NCI-H82 (cell line): ENCODE measurements around the gene RAMP3.
"Not testable (repeated sequence)": the region's sequence is repeated elsewhere in the genome, so short reads cannot be mapped to it uniquely, and the experiment has no call there.

Source experiments
- DNase-seq: peaks from one replicate; lab custom pipeline; 2025; lab: John Stamatoyannopoulos, UW

RAMP3 gene, protein sequence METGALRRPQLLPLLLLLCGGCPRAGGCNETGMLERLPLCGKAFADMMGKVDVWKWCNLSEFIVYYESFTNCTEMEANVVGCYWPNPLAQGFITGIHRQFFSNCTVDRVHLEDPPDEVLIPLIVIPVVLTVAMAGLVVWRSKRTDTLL

DNA sequence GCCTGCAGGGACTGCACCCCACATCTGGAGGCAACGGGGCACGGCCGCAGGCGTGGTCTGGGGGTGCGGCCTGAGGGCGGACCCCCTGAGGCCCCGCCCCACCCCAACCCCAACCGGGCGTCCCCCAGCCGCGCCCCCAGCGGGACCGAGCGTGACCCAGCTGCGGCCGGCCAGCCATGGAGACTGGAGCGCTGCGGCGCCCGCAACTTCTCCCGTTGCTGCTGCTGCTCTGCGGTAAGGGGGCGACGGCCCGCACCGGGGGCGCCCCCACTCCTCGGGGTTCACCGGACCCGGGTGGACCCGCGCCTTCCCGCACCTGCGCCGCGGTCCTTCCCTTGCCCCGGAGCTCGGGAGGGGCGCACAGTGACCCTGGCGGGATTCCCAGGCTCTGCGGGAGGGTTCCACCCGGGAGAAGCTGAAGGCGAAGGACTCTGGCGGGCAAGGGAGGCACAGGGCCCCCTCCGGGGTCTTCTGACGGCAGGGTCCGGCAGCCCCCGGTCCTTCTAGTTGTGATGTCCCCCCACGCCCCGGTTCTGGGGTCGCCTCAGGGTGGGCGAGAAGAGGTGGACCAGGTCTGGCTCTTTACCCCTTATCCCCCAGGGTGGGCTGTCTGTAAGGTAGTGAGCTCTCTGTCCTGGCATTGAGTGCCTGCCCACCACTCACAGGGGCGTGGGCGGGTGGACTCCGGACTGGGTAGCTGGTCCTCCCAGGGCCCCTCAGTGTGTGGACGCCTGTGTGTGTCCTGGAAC is at the start of gene RAMP3:
Gene RAMP3, plus strand, starts transcription at position 139 of the 749 bp plus-strand sequence. Its CDS starts 38 bp downstream, at position 177.
- DNase-seq: no peak

DNA sequence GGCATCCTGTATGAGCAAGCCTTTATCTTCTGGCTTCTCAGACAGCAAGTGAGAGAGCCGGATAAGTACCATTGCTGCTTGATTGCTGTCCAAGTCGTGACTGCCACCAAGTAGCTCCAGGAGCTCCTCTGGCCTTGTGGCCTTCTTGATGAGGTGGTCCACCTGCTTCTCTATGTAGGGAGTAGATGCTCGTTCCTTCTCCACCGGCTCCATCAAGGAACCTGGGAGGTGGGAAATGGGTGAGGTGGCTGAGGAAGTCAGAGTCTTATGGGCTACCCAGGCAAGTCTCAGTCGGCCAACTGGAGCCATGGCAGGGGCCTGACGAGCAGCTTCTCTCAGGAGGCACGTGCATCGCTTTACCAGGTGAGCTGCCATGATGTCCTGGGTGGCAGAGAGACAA is 48.7 kb upstream of the RAMP3 start:
- no peak for DNase-seq

DNA sequence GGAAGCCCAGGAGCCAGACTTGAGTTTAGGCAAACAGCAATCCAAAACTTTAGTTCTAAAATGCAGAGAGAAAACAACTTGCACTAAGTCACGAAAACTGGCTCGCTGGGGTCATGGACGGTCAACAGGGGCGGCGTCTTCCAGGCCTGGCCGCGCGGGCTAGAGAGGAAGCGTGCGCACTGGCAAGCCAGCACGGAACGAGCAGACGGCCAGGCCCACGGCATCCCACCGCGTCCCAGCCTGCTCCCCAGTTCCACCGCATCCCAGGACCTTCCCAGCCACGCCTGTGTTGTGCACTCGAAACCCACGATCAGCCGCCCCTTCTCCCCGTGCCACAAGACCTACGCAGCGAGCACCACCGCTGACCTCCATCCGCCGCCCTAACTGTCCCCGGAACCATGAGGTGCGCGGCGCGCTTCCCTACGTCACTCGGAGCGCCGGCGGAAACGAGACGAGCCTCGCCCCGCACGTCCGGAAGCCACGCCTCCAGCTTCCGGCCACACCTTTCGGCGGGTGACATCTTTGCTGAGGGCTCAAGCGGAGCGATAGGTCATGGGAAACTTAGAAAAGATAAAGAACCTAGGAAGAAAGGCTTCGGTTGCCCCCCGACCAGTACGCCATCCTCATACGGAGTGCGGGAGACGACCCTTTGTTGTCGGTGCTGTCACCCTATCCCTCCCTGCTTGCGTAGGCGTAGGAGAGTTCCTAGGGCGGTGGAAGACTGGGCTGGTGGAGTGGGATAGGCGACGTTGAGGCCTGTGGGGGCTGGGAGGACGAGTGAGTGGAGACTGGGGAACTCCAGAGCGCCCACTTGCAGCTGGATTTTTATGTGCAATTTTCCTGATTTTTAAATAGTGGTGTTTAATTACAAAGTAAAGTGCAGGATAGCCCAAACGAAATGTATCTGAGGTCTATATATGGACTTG is 46.0 kb upstream of the RAMP3 start, which contains the start of gene TBRG4:
Gene TBRG4, minus strand, starts transcription at position 400 of the 926 bp plus-strand sequence. CDS start 2,460 bp downstream, outside the sequence.
- peak; percentile 97 for DNase-seq

DNA sequence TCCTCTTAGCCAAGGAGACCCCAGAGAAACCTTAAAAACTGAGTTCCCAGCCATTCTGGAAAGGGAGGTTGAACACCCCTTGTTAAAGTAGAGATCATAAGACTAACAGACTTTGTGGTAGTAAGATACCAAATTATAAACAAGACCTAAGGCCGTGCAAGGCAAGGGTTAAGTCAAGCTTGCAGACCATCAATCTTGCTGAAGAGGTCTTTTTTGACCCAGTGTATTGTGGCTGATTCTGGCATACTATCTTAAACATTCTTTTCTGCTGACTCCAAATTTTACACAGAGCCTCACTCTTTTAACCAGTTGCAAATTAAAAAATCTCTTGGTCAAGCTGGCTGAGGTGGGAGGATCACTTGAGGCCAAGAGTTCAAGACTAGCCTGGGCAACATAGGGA is 44.9 kb upstream of the RAMP3 start:
- DNase-seq: no peak

DNA sequence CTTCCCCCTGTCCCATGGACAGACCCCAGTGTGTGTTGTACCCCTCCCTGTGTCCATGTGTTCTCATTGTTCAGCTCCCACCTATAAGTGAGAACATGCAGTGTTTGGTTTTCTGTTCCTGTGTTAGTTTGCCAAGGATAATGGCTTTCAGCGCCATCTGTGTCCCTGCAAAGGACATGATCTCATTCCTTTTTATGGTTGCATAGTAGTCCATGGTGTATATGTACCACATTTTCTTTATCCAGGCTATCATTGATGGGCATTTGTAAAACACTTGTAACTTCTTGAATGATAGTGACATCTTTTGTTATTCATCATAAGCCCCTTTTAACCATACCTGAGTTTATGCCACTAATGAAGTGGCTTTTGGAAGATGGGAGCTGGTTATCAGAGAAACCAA is 43.3 kb upstream of the RAMP3 start:
- DNase-seq: not testable (repeated sequence)

DNA sequence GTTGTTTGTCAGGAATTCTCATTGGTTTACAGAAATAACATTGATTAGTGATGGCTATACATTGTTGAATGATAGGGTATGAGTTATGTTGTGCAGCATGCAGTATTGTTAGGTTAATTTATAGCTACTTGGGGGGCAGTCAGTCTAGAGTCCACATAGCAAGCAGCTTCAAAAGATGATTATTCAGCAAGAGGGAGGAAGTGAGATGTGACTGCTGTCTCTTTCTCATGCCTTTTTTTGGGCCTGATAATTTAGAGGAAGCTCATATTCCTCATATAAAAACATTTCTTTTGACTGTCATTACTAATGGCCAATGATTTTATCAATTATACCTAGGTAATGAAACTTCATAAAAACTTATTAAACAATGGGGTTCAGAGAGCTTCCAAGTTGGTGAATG is 42.7 kb upstream of the RAMP3 start:
- no peak for DNase-seq

DNA sequence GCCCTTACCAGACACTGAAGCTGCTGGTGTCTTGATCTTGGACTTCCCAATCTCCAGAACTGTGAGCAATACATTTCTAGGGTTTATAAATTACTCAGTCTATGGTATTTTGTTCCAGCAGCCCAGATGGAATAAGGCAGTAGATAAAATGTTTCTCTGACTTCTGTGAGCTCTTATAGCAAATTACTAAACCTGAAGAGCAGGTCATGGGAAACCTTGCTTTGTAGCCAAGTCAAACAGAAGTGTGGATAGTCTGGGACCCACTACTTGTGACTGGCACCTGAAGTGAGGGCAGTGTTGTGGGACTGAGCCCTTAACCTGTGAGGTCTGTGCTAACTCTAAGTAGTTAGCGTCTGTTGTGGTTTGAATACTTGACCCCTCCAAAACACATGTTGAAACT is 41.5 kb upstream of the RAMP3 start:
- no peak for DNase-seq

DNA sequence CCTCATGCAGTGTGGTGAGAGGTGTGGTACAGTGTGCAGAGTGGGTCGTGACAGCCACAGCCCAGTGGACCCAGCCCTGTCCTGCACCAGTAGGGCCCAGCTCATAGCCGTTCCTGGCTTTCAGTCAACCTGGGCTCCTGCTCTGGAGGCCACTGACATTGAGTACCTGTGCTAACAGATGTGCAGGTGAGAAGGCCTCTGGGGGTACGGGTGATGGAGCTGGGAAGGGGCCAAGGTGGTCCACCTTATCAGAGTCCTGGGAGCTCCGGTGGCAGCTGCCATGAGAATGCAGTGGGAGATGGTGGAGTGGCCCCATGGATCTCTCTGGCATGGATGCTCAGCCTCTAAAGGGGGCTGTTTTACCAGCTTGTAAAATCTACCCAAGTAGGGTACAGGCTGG is 40.0 kb upstream of the RAMP3 start:
- no peak for DNase-seq

DNA sequence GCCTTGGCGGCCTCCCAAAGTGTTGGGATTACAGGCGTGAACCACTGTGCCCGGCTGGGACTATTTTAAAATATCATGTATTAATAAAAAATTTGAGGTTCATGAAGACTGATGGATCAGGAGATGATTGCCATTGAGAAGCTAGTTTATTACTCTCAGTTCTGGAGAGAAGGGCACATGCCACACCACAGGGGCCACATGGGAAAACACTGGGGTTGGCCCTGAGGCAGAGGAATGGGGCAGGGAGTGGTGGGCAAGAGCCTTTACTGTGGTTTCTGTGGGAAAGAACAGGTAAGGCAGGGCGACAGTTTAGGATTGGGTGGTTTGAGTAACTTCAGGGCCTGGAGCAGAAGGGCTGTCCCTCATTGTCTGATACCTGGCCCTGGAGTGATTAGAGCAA is 39.3 kb upstream of the RAMP3 start:
- no peak for DNase-seq

DNA sequence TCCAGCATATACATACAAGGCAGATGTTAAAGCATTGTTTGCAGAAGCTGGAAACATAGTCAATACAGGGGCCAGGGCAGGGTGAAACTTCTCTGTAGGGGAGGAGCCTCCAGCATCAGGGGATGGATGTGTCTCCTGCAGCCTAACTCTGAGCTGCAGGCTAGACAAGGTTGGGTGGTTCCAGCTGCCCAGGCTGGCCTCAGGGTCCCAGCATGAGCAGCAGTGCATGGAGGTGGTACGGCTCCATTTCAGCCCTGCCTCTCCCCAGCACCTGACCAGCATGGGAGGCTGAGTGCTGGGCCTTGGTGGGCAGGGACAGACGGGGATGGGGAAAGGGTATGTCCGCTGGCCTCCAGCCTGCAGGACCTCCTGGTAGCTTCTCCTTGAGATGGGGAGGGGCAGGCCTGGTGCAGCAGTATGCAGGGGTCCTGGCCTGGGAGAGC is 38.7 kb upstream of the RAMP3 start:
- DNase-seq: no peak

DNA sequence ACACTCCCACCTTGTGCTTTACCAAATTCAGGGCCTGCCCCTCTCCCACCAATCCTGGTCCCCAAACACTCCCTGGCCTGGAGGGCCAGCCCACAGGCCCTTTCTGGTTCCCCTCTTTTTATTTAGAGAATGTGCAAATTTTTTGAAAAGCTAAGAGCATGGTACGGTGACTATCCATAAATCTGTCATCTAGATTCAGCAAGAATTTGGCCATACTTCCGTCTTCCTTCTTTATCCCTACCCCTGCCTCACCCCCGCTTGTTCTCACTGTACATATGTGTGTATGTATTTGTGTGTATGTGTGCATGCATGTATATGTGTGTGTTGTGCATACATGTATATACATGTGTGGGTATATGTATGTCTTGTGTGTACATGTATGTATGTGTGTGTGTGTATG is 38.0 kb upstream of the RAMP3 start:
- DNase-seq: no peak

DNA sequence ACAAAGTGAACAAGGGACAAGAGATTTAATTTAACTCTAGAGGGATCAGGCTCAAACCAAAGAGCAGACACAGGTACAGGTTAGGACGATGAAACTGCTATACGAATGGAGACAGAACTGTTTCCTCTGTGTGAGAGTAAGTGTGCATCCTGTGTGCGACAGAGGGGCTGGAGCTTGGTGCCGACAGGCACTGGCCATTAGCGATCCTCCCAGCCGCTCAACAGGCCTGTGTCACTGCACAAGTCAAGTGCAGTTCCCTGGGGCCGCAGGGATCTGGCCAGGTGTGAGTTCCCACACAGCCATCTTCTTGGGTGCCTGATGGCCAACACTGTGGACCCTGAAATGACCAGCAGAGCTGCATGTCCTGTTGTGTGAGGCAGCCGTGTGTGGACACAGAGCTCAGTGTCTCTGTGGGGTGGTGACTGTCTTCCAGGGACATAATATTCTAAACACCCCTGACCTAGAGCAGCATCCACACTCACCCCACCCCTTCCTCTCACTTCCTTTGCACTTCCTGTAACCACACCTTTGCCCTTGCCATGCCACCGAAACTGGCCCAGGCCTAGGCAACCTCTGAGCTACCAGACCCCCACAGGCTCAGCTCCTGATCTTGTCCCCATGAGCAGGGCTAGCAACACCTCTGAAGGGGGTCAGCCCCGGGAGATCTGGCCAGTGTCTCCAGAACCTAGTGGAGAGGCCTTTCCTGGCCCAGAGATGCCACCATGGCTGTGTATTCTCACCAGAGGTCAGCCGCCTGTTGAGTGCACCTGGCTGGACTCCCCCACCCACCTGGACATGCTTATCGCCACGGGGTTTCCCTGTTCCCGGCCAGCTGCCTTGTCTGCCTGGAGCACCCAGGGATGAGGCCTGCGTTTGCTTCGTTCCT is 34.4 kb upstream of the RAMP3 start:
- no peak for DNase-seq

DNA sequence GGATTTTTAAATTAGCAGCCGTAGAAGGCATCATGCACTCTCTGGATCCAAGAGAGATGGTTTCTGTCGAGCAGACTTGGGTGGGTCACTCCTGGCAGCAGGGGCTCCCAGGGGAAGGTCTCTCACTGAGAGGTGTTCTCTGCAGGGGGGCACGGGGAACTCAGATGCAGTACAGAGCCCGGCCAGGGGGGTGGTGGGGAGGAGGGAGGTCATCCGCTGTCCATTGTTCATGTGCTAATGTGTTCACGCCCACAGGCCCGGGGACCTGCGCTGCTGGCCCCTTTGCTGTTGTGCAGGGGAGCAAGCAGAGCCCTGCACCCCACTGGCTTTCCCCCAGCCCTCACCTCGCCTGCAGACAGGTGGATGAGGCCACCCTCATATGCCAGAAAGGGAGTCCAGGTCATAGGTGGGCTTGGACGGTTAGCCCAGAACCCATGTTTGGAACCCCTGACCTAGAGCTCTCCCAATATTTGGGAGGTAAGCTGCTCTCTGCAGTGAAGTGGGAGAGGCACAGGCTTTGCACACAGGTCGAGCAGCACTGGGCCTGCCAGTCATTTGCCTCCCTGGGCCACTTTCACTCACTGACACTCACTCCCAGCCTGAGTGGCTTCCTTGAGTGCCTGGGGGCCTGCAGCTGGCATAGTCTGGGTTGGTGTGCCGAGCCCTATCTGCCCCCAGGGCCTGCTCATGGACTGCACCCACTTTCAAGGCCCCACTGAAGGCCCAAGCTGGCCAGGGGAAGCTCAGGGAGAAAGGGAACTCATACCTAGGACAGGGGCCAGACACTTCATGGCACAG is 33.5 kb upstream of the RAMP3 start:
- DNase-seq: no peak

DNA sequence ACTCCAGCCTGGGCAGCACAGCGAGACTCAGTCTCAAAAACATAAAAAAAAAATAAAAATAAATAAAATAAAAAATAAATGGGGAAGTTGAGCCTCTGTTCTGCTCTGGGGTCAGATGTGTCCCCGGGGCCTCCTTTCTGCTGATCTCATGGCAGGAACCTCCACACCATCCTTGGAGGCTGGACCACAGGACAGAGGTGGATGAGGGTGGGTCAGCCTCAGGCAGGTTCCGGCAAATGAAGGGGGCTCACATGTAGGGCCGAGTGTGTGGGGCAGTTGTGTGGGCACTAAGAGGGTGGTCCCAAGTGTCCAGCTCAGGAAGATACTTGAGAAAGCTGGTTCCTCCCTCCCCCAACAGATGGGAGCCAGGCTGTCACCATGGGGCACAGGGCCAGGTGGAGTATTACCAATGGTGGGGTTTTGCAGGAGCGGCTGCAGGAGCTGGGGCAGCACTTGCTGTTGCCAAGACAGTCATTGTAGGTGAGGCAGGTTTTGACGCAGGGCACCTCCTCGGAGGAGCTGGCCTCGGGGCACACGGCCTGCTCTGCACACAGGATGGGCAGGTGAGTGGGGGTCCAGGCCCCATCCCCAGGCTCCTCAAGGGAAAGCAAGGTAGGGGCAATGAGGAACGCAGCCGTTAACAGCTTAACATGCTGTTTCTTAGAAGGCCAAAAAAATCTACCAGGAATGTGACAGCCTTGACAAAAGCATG is 32.2 kb upstream of the RAMP3 start:
- DNase-seq: no peak

DNA sequence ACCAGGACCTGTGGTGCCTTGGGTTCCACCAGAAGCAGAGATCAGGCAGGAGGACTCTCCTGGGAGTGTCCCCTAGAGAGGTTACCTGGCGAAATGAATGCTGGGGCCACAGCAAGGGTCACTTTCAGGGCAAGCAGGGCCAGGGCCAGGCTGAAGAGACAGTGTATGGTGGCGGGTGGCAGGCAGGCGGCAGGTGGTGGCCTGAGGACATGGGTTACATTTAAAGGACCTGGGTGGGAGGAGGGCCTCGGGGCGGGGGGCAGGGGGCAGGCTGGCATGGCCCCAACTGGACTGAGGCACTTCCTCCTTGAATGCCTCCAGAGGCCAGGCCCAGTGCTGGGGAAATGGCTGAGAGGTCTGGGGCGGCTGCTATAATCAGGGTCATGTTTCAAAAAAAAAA is 31.4 kb upstream of the RAMP3 start:
- DNase-seq: no peak

DNA sequence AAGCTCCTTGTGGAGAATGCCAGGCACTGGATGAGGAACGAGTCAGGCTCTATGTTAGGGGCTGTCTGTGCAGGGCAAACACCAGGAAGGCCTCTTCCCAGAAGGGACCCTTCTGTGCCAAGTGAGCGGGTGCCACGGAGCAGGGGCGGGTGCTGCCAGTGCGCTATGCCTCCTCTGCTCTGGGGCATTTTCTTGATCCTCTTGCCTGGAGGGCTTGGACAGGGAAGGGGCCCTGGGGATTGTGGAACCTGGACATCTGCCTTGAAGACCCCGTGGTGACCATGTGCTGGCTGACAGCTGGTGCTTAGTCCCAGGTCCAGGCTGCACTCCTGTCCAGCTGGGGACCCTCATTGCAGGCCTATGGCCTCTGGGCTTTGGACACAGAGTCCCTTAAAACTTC is 30.7 kb upstream of the RAMP3 start:
- no peak for DNase-seq

DNA sequence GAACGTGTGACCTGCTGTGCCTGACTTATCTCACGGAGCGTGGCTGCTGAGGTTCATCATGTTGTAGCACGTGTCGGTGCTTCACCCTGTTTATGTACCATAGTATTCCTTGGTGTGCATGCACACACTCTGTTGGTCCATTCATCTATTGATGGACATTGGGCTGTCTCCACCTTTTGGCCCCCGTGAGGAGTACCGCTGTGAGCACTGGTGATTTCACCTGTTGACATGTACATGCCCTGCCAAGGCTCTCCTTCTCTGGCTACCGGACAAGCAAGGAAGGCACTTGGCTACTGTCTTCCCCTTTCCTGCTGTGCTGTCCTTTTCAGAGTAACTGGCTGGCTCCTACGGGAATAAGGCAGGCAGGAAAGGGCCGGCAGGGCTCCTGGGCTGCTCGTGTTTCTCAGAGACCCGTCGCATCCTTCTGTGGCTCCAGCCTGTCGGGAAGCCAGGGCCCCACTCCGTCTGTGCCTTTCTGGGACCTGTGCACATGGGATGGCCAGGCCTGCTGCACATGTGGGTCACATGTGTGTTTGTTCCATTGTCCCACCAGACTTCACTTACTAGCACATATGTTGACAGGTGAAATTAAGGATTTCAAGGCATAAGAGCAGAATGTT is 28.3 kb upstream of the RAMP3 start:
- no peak for DNase-seq

DNA sequence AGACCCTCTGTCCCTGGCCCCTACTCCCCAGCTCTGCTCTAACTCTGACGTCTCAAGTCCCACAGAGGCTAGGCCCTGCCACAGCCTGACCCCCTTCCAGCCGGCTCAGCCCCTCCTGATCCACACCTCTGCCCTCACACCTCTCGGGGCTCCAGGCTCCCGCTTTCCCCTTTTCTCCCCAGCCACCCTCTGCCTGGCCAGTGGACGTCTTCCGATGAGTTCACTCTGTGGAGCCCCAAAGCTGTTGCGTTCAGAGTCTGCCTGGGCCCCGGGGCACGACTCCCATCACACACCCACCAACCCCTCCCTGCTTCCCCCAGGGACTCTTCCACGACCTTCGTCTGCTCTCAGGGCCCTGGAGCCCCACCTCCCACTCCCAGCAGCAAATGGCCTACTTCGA is 27.7 kb upstream of the RAMP3 start:
- DNase-seq: no peak

DNA sequence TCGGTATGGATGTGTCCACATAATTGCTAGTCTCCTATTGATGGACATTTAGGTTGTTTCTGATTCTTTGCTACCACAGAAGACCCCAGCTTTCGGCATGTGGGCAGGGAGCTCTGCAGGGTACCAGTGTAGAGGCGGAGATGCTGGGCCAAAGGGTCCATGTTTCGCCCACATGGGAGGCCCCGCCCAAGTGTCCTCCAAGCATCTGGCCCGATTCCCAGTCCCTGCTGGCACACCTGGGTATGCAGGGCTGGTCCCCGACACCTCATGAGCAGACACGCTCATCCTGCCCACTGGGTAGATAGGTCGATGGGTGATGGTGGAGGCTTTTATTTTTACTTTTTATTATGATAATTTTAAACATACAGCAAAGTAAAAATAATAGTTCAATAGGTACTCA is 26.7 kb upstream of the RAMP3 start:
- DNase-seq: no peak

DNA sequence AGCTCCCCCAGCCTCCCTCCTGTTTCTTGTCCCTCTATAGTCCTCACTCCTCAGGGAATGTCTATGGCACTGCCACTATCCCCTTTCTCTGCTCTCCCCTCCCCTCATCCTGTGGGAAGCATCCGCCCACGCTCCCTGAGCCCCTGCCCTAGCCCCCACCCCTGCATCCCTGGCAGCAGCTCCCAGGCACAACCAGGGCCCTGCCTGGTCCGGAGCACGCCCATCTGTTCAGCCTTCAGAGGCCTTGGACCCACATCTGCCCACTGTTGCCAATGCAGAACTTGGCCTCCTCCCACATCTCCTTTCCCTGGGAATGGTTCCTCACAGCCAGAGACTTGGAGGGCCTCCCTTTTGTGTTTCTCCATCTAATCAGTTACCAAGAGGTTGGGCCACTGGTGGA is 25.7 kb upstream of the RAMP3 start:
- no peak for DNase-seq
